Activated CD4-positive, alpha-beta T cell treated with anti-CD3 and anti-CD28 coated beads, Interleukin-2, amount 50 U/mL, for 16 hours (primary cell): ENCODE measurements around the gene CLNS1A.
"Not testable (repeated sequence)": the region's sequence is repeated elsewhere in the genome, so short reads cannot be mapped to it uniquely, and the experiment has no call there.

ENCODE experiments used
- DNase-seq: peaks from one replicate; pipeline ENCODE4 v3.0.0-alpha.2; 2020

CLNS1A gene, protein sequence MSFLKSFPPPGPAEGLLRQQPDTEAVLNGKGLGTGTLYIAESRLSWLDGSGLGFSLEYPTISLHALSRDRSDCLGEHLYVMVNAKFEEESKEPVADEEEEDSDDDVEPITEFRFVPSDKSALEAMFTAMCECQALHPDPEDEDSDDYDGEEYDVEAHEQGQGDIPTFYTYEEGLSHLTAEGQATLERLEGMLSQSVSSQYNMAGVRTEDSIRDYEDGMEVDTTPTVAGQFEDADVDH

DNA sequence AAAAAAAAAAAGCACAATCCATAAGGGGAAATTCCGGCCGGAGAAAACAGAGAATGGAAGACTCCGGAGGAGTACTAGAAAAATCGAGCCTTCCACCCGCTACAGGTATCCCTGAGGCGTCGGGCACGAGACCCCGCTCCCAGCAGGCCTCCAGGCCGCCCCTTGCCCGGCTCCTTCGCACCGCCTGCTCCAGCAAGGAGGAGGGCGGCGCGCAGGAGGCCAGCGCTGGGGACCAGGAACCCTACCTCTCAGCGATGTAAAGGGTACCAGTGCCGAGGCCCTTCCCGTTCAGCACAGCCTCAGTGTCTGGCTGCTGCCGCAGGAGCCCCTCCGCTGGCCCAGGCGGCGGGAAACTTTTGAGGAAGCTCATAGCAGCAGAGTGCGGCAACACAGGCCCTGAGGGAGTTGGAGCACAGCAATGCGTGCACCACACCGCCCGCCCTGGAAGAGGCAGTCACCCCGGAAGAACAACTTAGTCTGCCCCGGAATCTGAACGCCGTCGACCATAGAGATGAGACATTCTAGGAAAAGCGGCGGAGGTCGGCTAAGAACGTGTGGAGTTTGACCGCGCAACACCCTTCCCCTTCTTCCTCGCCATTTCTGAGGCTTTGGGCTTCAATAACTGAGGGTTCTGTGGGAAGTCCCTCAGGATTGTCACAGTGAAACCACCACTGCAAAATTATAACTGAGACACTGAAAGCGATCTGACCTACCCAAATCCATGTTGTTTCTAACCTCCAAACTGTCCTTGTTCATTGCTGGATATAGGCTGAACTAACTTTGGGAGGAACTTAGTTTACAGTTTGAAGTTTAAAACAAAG, at the start of gene CLNS1A:
CLNS1A (minus strand) TSS at position 450 of the 821 bp plus-strand sequence; CDS start at position 370, 80 bp downstream.
- peak; percentile 92 for DNase-seq

DNA sequence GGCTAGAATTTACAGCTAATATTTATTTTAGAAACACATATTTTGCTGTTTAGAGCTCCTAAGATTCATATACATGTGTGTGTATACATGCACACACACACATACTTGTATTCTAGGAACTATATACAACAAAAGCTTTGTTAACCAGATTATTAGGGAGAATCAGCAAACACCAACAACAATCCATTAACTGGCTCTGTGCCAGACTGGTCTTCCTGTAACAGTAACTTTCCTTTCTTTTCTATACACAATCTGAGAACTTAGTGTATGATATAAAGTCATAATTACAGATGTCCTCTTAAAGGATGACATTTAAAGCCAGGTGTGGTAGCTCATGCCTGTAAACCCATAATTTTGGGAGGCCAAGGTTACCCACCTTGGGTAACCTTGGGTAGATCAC, 49.5 kb upstream of the CLNS1A start:
- DNase-seq, result no peak

DNA sequence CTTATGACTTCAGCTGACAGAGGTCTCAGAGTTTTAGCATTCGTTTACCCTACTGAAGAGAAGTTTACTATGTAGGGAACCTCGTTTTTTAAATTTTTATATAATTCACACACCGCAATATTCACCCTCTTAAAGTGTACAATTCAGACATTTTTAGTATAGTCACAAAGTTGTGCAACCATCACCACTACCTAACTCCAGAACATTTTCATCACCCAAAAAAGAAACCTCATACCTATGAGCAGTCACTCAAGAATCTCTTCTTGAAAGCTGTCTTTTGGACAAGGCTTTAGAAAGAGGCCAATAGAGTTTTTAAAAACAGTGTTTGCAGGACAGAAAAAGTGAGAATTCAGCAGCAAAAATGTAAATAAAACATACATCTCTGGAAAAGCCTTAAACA, 39.5 kb upstream of the CLNS1A start:
- DNase-seq, result no peak

DNA sequence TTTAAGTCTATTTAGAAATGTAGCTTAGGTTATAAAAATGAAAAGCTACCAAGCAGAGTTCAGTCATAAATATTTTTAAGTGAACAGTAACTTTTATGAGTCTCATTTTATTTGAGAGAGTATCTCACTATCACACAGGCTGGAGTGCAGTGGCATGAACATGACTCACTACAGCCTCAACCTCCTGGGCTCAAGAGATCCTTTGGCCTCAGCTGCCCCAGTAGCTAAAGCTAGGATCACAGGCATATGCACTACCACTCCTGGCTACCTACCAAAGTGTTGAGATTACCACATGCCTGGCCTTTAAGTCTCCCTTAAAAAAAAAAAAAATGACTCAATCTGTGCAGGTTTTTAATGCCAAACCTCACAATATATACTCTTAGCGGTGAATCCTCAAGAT, 34.7 kb upstream of the CLNS1A start:
- DNase-seq, result no peak

DNA sequence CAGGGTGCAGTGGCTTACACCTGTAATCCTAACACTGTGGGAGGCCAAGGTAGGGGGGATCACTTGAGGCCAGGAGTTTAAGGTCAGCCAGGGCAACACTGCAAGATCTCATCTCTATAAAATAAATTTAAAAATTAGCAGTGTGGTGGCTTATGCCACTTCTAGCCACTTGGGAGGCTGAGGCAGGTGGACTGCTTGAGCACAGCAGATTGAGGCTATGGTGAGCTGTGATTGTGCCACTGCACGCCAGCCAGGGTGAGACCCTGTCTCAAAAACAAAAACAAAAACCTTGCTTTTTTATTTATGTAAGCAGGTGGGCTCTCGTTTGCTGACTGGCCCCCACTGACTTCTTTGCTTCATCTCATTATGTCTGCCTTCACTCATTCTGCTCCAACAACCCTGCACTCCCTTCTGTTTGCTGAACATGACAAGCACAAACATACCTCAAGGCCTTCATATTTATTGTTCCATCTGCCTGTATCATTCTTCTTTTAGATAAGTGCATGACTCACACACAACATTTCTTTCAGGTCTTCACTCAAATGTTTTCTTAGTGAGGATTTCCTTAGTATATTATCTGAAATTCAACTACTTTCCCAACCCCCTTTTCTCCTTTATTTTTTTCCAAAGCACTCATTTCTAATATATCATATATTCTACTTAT, 32.4 kb upstream of the CLNS1A start:
- DNase-seq, result no peak

DNA sequence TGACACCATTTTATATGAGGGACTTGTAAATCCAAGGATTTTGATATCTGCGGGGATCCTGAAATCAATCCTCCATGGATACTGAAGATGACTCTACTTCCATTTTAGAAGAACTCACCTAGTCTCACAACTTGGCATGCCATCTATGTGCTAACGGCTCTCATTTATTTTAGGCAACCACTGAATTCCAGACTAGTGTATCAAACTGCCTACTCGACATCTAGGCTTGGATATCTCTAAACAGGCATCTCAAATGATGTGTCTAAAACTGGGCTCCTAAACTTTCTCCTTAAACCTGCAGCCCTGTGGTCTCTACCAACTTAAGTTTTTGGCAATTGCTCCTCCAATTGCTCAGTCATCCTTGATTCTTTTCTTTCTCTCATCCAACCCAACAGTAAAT, 31.2 kb upstream of the CLNS1A start:
- no peak for DNase-seq

DNA sequence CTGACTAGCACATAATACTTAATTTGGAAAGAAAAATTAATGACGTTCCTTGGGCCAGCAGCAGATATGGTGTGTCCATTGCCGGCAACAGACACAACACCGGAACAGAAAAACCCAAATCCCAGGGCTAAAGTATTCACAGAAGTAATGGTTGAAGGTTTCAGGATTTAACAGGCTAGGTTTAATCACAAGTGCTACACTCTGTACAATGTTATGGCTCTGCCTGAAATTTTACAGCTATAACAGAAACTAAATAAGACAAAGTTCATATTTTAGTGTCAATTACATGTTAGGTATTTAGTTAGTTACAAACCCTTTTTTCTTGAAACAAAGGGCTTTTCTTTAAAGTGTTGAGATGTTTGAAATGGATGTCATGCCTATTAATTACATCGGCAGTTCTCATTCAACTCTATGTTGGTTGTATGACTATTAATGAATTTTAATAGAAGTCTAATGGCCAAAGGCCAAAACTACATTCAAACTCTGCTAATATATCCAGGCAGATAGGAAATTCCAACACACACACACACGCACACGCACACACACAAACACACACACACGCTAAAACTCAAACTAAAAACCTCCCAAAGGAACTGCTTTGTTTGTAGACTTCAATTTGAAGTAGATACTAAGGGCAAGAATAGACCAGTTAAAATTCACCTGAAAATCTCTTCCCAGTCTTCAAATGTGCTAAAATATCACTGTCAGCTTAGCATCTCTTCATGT, 27.8 kb upstream of the CLNS1A start:
- DNase-seq, result no peak

DNA sequence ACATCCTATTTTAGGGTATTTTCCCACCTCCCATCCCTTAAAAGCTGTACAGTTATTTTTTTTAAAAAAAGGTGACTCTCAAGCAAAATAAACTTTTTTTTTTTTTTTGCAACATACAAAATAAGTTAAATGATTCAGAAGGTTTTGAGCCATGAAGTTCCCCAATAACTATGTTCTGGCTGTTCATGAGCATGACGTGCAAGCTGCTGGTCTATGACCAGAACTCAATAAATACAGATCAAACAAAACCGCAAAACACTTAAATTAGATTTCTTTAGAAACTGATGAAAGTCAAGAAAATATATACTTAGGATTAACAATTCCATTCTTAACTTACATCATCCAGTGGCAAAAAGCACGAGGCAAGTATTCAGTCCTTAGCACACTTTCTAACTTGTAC, 24.1 kb upstream of the CLNS1A start:
- DNase-seq, result no peak

DNA sequence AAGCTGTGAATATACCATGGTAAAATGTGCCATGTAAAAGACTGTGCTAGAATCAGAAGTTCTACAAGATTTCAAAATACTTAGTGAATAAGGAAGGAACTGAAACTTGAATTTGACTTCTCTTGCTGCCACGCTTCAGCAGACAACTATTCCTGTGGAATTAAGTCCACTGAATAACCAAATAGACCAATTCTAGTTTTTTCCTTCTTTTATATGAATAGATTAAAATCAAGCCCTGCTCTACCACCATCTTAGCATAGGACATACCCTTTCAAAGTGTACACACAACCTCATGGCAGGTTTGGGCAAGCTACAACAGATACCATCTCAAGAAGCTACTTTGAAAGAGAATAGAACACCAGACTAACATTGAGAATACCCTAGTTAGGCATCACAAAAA, 23.4 kb upstream of the CLNS1A start:
- no peak for DNase-seq

DNA sequence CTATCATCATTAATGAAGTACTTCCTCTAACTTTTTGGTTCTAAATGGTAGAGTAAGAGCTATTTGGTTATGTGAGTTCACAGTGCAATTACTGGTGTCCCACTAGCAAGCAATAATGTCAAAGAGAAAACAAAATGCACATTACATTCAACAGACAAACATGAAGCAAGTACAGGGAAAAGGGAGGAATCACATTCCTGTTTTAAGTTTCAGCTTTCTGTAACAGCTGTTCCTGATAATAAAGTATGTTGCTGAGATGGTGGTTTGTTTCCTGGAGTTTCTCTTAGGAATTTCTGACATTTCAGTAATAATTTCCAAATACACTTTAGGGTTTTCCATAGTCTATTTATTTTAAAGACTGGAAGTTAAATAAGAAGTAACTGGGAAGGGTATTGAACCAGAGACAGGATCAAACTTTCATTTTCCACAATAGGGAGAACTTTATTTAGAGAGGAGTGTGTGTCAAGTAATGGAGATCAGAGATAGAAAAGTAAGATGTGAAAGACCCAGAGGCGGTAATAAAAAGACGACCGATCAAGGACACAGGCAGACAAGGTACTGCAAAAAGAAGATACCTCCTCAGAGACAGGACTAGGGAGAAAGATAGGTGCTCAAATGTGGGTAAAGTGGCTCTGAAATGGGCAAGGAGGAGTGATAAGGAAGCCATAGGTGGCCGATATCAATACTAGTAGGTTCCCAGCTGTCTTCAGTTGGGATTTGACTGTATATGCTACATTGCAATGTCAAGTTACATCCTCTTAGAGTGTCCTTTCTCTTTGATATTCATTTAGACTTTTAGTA, 20.8 kb upstream of the CLNS1A start:
- no peak for DNase-seq

DNA sequence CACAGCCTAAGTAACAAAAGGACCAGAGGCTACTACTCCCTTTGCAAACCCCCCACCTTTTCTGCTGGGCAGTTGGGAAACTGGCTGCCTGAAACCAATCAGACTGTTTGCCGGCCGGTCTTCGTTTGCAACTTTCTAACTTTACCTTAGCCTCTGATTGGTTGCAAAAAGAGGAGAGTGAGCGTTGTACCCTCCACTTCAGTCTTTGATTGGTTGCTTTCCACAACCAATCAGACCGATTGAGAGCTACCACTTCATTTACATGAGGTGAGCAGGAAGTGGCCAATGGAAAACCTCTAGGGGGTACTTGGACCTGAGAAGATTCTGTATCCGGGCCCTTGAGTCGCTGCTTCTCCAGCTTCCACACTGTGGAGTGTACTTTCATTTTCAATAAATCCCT, 18.8 kb upstream of the CLNS1A start:
- DNase-seq, result no peak

DNA sequence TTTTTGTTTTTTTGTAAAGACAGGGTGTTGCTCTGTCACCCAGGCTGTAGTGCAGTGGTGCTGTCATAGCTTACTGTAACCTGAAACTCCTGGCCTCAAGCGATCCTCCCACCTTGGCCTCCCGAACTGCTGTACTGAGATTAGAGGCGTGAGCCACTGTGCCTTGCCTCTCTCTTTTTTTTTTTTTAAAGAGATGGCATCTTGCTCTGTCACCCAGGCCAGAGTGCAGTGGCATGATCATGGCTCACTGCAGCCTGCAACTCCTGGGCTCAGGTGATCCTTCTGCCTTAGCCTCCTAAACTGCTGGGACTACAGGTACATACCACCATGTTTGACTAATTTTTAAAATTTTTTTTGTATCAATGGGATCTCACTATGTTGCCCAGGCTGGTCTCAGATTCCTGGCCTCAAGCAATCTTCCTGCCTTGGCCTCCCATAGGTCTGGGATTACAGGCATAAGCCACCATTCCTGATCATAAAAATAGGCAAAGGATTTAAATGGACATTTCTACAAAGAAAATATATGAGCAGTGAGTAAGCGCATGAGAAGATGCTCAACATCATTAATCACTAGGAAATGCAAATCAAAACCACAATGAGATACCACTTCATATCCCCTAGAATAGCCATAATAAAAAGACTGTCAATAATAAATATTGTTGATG, 17.3 kb upstream of the CLNS1A start:
- DNase-seq, result no peak

DNA sequence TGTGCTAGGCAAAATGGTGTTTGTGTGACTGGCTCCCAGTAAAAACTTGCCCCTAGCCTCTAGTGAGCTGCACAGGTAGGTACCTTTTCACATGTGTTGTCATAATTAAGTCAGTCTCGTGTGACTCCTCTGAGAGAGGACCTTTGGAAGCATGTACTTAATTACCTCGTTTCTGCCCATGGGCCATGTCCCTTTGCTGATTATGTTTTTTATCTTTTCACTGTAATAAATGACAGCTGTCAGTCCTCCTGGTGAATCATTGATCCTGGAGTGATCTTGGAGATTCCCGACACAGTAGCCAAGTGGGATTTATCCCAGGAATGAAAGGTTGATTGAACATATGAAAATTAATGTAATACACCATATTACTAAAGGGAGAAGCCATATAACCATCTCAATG, 12.5 kb upstream of the CLNS1A start:
- DNase-seq, result no peak

DNA sequence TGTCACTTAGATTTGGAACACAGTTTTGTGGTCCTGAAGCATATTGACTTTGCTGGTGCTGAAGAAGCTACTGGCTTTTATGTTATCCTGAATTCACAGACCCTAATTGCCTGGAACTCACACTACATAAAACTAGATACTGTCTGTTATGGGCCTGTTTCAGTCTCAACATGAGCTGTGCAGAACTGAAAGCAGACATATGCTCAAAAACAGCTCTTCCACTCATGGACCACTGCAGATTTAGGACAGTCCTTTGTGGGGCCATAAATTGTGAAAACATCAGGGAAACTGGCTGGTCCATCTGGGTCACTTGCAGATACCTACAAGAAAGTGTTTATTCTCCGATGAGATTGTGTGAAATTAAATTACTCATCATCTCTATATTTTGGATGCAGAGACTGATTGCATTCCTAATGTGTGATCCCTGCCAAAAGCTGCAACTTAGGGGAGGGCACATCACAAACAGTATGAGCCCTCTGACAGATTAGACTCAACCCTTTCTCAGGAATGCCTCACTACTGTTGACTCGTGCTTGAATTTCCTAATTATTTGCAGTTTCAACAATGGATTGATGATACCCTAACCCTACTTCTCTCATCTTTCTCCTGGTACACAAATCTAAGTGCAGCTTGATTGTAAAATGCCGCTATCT, 10.2 kb upstream of the CLNS1A start:
- no peak for DNase-seq

DNA sequence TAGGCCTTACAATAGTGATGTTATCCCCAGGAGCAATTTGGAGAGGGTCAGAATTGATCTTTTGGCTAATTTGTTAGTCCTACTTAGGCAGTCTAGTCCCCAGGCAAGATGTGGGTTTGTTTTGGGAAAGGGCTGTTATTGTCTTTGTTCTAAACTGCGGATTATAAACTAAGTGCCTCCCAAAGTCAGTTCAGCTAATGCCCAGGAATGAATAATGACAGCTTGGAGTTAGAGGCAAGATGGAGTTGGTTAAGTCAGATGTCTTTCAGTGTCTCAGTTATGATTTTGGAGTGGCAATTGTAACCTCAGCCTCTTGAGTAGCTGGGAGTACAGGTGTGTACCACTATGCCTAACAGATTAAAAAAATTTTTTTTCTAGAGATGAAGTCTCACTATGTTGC, 7.3 kb upstream of the CLNS1A start:
- no peak for DNase-seq

DNA sequence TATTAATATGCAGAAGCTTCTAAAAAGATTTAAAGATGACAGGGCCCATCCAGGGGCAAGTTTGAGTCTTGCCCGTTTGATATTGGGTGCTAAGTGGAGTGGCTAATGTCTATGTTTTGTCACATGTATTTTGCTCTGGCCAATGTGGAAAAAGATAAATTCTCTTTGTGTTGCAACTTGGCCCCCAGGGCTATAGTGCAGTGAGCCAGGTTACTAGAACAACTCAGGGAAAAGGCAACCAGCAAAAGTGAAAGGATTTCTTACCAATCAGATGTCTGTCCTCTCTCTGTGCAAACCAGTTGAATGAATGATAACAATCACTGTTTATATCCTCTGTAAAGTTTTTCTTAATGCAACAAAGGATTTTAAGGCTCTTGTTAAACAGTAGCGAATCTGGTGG, 4.6 kb upstream of the CLNS1A start:
- DNase-seq, result no peak

DNA sequence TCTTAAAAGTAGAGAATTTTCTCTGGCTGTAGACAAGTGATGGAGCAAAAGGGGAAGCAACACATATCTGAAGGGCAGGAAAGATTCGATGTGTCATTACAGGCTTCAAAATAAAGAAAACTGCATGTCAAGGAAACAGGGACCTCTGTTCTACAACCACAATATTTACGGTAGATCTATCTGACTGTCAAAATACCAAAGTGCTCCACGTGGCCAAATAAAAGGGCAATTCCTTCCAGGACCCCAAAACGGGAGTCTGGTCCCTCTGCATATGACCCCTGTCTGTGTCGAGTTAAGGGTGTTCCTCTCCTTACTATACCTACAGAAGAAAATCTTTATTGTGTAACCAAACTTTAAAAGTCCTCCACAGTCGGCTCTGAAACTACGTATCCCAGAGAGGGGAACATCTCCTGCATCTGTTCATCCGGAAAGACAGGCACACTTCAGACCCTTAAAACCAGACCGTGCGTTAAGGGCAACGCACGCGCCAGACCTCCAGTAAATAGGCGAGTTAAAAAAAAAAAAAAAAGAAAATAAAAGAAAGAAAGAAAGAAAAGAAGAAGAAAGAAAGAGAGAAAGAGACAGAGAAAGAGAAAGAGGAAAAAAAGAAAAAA, 756 bp downstream of the CLNS1A start:
- DNase-seq, result peak; percentile 29

DNA sequence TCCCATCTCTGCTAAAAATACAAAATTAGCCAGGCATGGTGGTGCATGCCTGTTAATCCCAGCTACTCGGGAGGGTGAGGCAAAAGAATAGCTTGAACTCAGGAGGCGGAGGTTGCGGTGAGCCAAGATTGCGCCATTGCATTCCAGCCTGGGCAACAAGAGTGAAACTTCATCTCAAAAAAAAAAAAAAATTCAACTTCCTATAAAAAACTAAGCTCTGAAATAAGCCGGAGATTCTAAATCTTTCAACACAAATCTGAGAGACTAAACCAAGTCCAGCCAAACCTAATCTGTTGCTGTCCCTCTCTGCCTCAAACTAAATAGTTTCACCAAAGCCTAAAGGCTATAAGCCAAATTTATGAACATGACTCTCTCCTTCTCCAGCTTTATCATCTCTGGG, 3.7 kb downstream of the CLNS1A start:
- not testable (repeated sequence) for DNase-seq

DNA sequence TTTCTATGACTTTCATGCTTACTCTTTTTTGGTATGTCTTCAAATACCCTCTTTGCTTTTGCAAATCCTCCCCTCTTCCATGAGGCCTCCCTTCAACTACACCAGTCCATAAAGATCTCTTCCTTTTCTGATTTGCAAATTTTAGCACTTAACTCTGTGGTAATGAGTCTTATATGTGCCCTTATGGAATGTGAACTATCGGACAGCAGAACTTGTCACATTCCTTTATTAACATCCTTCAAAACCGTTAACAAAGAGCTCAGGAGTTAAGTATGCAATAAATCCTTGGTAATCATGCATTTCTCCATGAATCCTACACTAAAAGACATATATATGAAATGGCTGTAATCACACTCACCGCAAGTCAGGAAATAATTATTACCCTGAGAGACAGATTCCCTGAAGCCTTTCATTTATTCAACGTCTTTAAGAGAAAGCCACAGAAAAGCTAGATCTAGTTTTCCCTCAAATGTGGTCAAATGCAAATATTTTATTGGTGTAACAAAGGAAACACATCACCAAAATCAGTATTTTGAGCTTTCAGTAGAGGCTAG, 7.4 kb downstream of the CLNS1A start:
- DNase-seq, result no peak

DNA sequence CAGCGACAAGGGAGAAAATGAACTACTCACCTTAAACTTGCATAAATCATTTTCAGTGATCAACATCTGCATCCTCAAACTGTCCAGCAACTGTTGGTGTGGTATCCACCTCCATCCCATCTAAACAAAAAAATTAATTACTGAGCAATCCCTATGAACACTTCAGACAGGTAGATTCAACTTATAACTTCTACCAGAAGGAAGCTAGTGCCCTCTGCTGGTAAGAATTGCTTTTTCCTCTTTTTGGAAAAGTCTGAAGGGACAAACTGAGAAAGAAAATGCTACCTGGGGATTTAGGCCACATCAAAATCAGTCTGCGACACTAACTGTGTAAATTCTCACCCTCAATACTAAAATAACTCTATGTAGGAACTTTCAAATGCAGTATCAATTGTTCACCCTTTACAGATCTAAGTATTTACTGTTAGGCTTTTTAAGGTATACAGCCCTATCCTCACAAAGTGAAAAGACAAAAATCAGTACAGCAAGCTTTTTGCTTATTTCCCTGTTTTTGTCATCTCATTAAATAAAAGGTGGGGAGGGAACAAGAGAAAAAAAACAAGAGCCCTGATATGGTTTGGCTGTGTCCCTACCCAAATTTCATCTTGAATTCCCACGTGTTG, 17.9 kb downstream of the CLNS1A start:
- peak; percentile 50 for DNase-seq
